Stimulated activated CD8-positive, alpha-beta memory T cell treated with anti-CD3 and anti-CD28 coated beads, Interleukin-12 subunit alpha, Interleukin-12 subunit beta, amount 100 ng/mL, for 4 hours (primary cell): ENCODE data around the gene CXCL3.

ENCODE experiments used
- DNase-seq: peaks from one replicate; pipeline ENCODE4 v3.0.0-alpha.2; 2020; ENCODE audit warnings: low read depth

CXCL3 gene

DNA sequence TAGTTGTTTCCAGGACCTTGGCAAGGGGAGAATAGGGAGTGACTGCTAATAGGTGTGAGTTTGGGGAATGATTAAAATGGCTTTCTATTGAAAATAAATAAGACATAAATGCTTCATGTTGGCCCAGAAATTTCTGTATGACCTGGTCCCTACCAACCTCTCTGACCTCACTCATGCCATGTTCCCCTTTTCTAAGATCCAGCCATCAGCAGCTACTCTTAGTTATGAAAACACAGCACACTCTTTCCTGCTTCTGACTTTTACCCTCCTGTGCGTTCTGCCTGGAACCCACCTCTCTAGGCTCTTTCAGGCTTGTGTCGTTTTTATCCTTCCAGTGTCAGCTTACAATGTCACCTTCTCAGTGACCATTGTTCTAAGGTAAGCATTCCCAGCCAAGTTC, 25.2 kb downstream of the CXCL3 start:
- DNase-seq: no peak

DNA sequence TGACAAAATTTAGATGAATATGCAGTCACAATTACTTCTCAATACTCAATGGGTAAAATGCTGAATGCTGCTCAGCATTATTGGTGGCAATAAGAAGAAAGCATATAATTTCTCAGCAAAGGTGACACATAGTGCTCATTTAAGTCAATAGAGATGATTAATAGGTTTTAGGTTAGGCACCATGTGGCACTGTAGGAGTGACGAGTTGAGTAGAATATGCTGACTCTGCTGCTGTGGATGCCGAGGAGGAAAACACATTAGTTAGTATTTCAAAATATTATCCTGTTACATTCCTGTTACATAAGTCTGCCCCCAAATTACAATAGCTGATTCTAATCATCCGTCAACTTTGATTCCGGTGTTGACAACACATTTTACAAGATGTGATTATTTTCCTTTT, 26.4 kb downstream of the CXCL3 start:
- no peak for DNase-seq

GRCh38 chr4:74009307-74009706, 29.2 kb downstream of the CXCL3 start:
- DNase-seq: no peak

GRCh38 chr4:74006009-74006476, 32.4 kb downstream of the CXCL3 start:
- no peak for DNase-seq

- no peak for DNase-seq
These were observed 33.0 kb downstream of the CXCL3 start for GRCh38 chr4:74005528-74005927.

DNA sequence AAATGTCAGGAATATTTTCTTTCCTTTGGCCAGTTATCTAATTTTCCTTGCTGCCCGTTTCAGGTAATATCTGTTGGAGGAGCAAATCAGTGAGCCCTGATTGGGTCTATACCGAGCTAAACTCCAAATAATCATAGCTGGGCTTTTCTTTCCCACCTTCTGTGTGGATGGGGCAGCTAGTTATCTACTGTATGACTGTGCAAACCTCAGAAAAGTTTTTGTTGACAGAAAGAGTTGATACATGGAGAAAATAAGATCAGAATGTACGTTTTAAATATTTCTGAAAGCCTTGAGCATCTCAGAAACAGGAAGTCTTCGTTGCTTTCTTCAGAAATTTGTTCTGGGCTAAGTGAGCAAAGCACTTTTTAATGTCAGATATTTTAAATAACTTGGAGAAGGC, 33.8 kb downstream of the CXCL3 start:
- DNase-seq: no peak

- DNase-seq: no peak
These were observed 38.2 kb downstream of the CXCL3 start for GRCh38 chr4:74000301-74000700.

GRCh38 chr4:73998040-73999011, 40.2 kb downstream of the CXCL3 start, which contains the start of gene CXCL5:
Gene CXCL5 (minus strand): TSS chr4:73998677. CDS start chr4:73998581, 96 bp downstream.
- no peak for DNase-seq

DNA sequence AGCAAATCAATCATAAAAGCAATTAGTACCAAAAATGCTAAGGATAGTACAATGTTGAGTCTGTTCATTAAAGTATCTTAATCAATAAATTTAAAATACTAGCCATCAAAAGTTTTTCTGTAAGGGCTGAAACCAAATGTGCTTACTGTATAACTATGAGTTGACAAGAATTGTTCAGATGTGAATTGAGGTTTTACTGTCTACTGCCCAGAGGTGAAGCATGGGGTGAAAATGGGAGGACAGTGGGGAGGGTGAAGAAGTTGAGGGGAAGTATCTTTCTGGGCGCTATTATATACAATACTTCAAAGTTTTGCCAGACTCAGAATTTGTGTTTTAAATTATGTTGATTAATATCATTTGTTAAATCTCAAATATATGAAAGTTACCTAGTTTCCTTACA, 46.4 kb downstream of the CXCL3 start:
- DNase-seq: no peak

GRCh38 chr4:73991742-73992000, 46.8 kb downstream of the CXCL3 start:
- no peak for DNase-seq

DNA sequence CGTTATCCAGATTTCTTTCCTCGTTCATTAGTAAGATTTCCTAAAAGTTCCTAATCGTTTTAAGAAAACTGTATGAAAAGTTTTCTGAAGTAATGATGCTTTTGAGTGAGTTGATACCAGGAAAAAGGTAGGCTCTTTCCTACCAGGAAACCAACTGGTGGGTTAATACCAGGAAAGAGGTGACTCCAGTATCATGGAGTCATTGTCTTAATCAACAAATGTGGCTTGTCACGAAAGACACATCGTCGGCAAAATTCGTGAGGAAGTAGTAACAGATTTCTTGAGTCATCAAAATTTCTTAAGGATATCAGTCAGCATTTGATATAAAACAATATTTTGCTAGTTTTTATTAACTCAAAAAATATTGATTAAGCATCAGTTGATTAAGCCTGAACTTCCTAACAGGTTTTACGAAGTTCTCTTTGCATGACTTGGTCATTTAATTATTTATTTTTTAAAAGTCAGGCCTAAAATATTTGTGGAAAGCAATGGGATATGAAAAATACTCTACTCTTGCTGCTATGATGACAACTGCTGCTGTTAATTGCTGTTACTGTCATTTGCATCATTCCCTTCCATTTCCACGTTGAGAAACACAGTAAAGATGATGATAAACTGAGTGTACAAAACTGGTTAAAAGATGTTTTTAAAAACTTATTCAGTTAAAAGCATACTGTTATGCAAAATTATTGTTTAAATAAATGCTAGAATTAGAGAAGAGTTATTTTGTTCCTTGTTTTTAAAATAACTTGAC, 47.3 kb downstream of the CXCL3 start:
- no peak for DNase-seq

- DNase-seq: no peak
These were observed 48.6 kb downstream of the CXCL3 start for GRCh38 chr4:73989928-73990327.

DNA sequence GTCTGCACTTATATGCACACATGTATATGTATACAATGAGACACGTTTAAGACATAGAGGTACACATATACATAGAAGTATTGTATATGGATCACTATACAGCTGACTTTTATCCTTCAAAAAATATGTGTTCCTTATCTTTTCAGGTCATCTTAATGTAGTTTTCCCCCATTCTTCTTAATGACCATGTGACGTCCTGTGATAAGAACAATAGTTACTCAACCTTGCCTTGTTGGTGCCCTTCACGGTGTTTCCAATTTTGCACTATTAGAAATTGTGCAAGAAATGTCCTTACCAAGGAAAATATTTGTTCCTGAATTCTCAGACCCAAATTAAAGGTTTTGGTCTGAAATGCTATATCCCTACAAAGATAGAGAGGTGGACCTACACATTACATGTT, 49.5 kb downstream of the CXCL3 start:
- no peak for DNase-seq

GRCh38 chr4:73988061-73988460, 50.4 kb downstream of the CXCL3 start, which contains the start of gene PPBP:
Gene PPBP (minus strand): TSS chr4:73988190. CDS start chr4:73988103, 87 bp downstream.
- no peak for DNase-seq
